ENCODE data around the gene LILRA6.
A peak's percentile ranks its signal among the peaks of the same experiment; 100 is the strongest.

The LILRA6 gene

GRCh38 chr19:54211235-54211634 is 31.4 kb downstream of the LILRA6 start:
- H3K27me3 ChIP-seq (ENCODE audit: low read depth, low read length), result no peaks in the 10 kb centered on the region
- H3K9ac ChIP-seq (ENCODE audit: low read length), result no peak overlapping the region
- H3K79me2 ChIP-seq (ENCODE audit: low read length), result peaks cover 20% of the 10 kb centered on the region
- H4K20me1 ChIP-seq (ENCODE audit: insufficient read depth, low read length), result peaks cover 50% of the 10 kb centered on the region
- H3K4me1 ChIP-seq (ENCODE audit: low read length), result peaks cover 26% of the 10 kb centered on the region
- TF ChIP-seq EZH2phosphoT487 (IDR thresholded peaks at IDR 0.05; ENCODE audit: low read depth) (no peak), CTCF (IDR thresholded peaks at IDR 0.05; ENCODE audit: low read depth, low read length) (no peak)
- no peak overlapping the region for H3K27ac ChIP-seq (ENCODE audit: low read length)
- no peak overlapping the region for H3K4me2 ChIP-seq (ENCODE audit: low read length)
- peaks cover 44% of the 10 kb centered on the region for H3K36me3 ChIP-seq (replicated peaks; ENCODE audit: low read depth, low read length)
- no peak overlapping the region for H2AFZ ChIP-seq (ENCODE audit: low read depth, low read length)
- H3K4me3 ChIP-seq (ENCODE audit: low read length), result no peak overlapping the region
- H3K9me3 ChIP-seq (ENCODE audit: insufficient read depth, low read length), result no peaks in the 10 kb centered on the region

GRCh38 chr19:54209811-54210494 is 32.6 kb downstream of the LILRA6 start:
- Histone ChIP-seq H3K36me3 (replicated peaks; ENCODE audit: low read depth, low read length) (peaks cover 55% of the 10 kb centered on the region), H2AFZ (ENCODE audit: low read depth, low read length) (no peak overlapping the region), H3K79me2 (ENCODE audit: low read length) (peaks cover 33% of the 10 kb centered on the region), H3K4me3 (ENCODE audit: low read length) (no peak overlapping the region), H3K9me3 (ENCODE audit: insufficient read depth, low read length) (no peaks in the 10 kb centered on the region), H3K27me3 (ENCODE audit: low read depth, low read length) (no peaks in the 10 kb centered on the region), H3K4me2 (ENCODE audit: low read length) (no peak overlapping the region), H3K9ac (ENCODE audit: low read length) (no peak overlapping the region), H3K27ac (ENCODE audit: low read length) (peak overlapping the region; percentile 10; the same call in 1 of the 2 replicates), H4K20me1 (ENCODE audit: insufficient read depth, low read length) (peaks cover 63% of the 10 kb centered on the region), H3K4me1 (ENCODE audit: low read length) (peaks cover 39% of the 10 kb centered on the region)
- TF ChIP-seq EZH2phosphoT487 (IDR thresholded peaks at IDR 0.05; ENCODE audit: low read depth), result no peak
- no peak for TF ChIP-seq CTCF (IDR thresholded peaks at IDR 0.05; ENCODE audit: low read depth, low read length)

- Histone ChIP-seq H3K27me3 (ENCODE audit: low read depth, low read length) (no peaks in the 10 kb centered on the region), H2AFZ (ENCODE audit: low read depth, low read length) (no peak overlapping the region), H3K27ac (ENCODE audit: low read length) (peak overlapping the region; percentile 10; the same call in 1 of the 2 replicates), H3K4me3 (ENCODE audit: low read length) (no peak overlapping the region), H3K9me3 (ENCODE audit: insufficient read depth, low read length) (no peaks in the 10 kb centered on the region), H3K79me2 (ENCODE audit: low read length) (peaks cover 40% of the 10 kb centered on the region), H3K4me2 (ENCODE audit: low read length) (no peak overlapping the region), H3K4me1 (ENCODE audit: low read length) (peaks cover 46% of the 10 kb centered on the region), H3K9ac (ENCODE audit: low read length) (no peak overlapping the region), H4K20me1 (ENCODE audit: insufficient read depth, low read length) (peaks cover 70% of the 10 kb centered on the region), H3K36me3 (replicated peaks; ENCODE audit: low read depth, low read length) (peaks cover 60% of the 10 kb centered on the region)
- no peak for TF ChIP-seq EZH2phosphoT487 (IDR thresholded peaks at IDR 0.05; ENCODE audit: low read depth)
- TF ChIP-seq CTCF (IDR thresholded peaks at IDR 0.05; ENCODE audit: low read depth, low read length), result no peak
Observed at GRCh38 chr19:54209058-54209810, 33.4 kb downstream of the LILRA6 start.

- H3K9ac ChIP-seq (ENCODE audit: low read length), result no peak overlapping the region
- H3K36me3 ChIP-seq (replicated peaks; ENCODE audit: low read depth, low read length), result peaks cover 65% of the 10 kb centered on the region
Observed at GRCh38 chr19:54208784-54209057, 33.9 kb downstream of the LILRA6 start.

More at GRCh38 chr19:54208784-54209057, 33.9 kb downstream of the LILRA6 start:
- no peak overlapping the region for H3K4me3 ChIP-seq (ENCODE audit: low read length)
- H2AFZ ChIP-seq (ENCODE audit: low read depth, low read length), result no peak overlapping the region
- TF ChIP-seq CTCF (IDR thresholded peaks at IDR 0.05; ENCODE audit: low read depth, low read length) (no peak), EZH2phosphoT487 (IDR thresholded peaks at IDR 0.05; ENCODE audit: low read depth) (no peak)
- H3K27me3 ChIP-seq (ENCODE audit: low read depth, low read length), result no peaks in the 10 kb centered on the region
- no peak overlapping the region; the same call in 1 of the 2 replicates for H3K4me2 ChIP-seq (ENCODE audit: low read length)
- no peaks in the 10 kb centered on the region for H3K9me3 ChIP-seq (ENCODE audit: insufficient read depth, low read length)
- H3K27ac ChIP-seq (ENCODE audit: low read length), result peak overlapping the region; percentile 73
- peaks cover 51% of the 10 kb centered on the region for H3K4me1 ChIP-seq (ENCODE audit: low read length)
- H3K79me2 ChIP-seq (ENCODE audit: low read length), result peaks cover 45% of the 10 kb centered on the region
- H4K20me1 ChIP-seq (ENCODE audit: insufficient read depth, low read length), result peaks cover 75% of the 10 kb centered on the region

All from OCI-LY3 (cell line).